OCI-LY1 (cell line): ENCODE measurements around the gene STPG1.

ENCODE experiments used
- H2AFZ ChIP-seq: fragments of 200-600 bp; sonication (generic), shearing (Covaris generic); 2 replicates; pipeline ENCODE4 v1.6.0; 2014; ENCODE audit warnings: antibody characterized with exemption, mild to moderate bottlenecking, low read length
- H3F3A ChIP-seq: fragments of 200-600 bp; sonication (generic), shearing (Covaris generic); 2 replicates; pipeline ENCODE4 v1.6.0; 2014; ENCODE audit warnings: mild to moderate bottlenecking, antibody characterized with exemption, low read length, moderate library complexity; ENCODE audit not compliant: insufficient read depth
- H3K27ac ChIP-seq: fragments of 200-600 bp; sonication (generic); 2 replicates; pipeline ENCODE4 v1.5.1; 2014; ENCODE audit warnings: low read length, mixed run types, mild to moderate bottlenecking, low read depth; ENCODE audit not compliant: poor library complexity, severe bottlenecking
- H3K27me3 ChIP-seq: fragments of 200-600 bp; sonication (generic); 2 replicates; pipeline ENCODE4 v1.6.0; 2014; ENCODE audit warnings: antibody characterized with exemption, mild to moderate bottlenecking, low read length, moderate library complexity; ENCODE audit not compliant: insufficient read depth
- H3K36me3 ChIP-seq: fragments of 200-600 bp; sonication (generic); 2 replicates; pipeline ENCODE4 v1.6.1; 2014; ENCODE audit warnings: mild to moderate bottlenecking, antibody characterized with exemption, low read length, moderate library complexity, mixed read lengths; ENCODE audit not compliant: insufficient read depth
- H3K4me1 ChIP-seq: fragments of 200-600 bp; sonication (generic); 2 replicates; pipeline ENCODE4 v1.5.1; 2014; ENCODE audit warnings: mild to moderate bottlenecking, low read length, moderate library complexity; ENCODE audit not compliant: insufficient read depth, severe bottlenecking
- H3K4me2 ChIP-seq: fragments of 200-600 bp; sonication (generic), shearing (Covaris generic); 2 replicates; pipeline ENCODE4 v1.6.1; 2014; ENCODE audit warnings: low read length
- H3K4me3 ChIP-seq: fragments of 200-600 bp; sonication (generic); 2 replicates; pipeline ENCODE4 v1.5.1; 2014; ENCODE audit warnings: low read length, low read depth, mild to moderate bottlenecking, mixed read lengths; ENCODE audit not compliant: poor library complexity, severe bottlenecking
- H3K79me2 ChIP-seq: fragments of 200-600 bp; shearing (Covaris generic); 2 replicates; pipeline ENCODE4 v1.6.1; 2016; ENCODE audit warnings: mixed run types, low read length, mixed read lengths; ENCODE audit not compliant: insufficient read depth
- H3K9ac ChIP-seq: fragments of 200-600 bp; sonication (generic), shearing (Covaris generic); 2 replicates; pipeline ENCODE4 v1.6.1; 2014; ENCODE audit warnings: mild to moderate bottlenecking, low read length, mixed read lengths
- H3K9me2 ChIP-seq: fragments of 200-600 bp; sonication (generic), shearing (Covaris generic); 2 replicates; pipeline ENCODE4 v1.6.1; 2014; ENCODE audit warnings: low read depth, mild to moderate bottlenecking, low read length, mixed read lengths
- H3K9me3 ChIP-seq: fragments of 200-600 bp; shearing (Covaris generic); 2 replicates; pipeline ENCODE4 v1.6.1; 2014; ENCODE audit warnings: low read length, mixed read lengths
- H4K20me1 ChIP-seq: fragments of 200-600 bp; sonication (generic), shearing (Covaris generic); 2 replicates; pipeline ENCODE4 v1.6.0; 2016; ENCODE audit warnings: mild to moderate bottlenecking, low read length; ENCODE audit not compliant: insufficient read depth
- CTCF ChIP-seq: fragments of 200-600 bp; sonication (generic), shearing (Covaris generic); IDR thresholded peaks from 2 replicates; pipeline ENCODE4 v1.5.1; 2017; ENCODE audit warnings: mild to moderate bottlenecking, antibody characterized with exemption, low read length, moderate library complexity, mixed read lengths
- EZH2 ChIP-seq: fragments of 200-600 bp; sonication (generic), shearing (Covaris generic); IDR thresholded peaks from 2 replicates; pipeline ENCODE4 v1.8.0; 2017; ENCODE audit warnings: borderline replicate concordance, mixed run types, mild to moderate bottlenecking, antibody characterized with exemption, low read length, moderate library complexity, mixed read lengths

STPG1 gene

GRCh38 chr1:24340770-24341169 is 72.8 kb downstream of the STPG1 start:
- no peaks in the 10 kb centered on the region for H3F3A ChIP-seq
- no peaks in the 10 kb centered on the region for H3K9me3 ChIP-seq
- no peak overlapping the region for H3K9ac ChIP-seq
- H3K9me2 ChIP-seq = no peaks in the 10 kb centered on the region
- no peak overlapping the region for H3K27ac ChIP-seq
- H2AFZ ChIP-seq = no peak overlapping the region
- TF ChIP-seq CTCF = no peak
- TF ChIP-seq EZH2 = no peak
- H3K27me3 ChIP-seq = no peaks in the 10 kb centered on the region
- H3K4me1 ChIP-seq = no peaks in the 10 kb centered on the region
- no peak overlapping the region for H3K4me2 ChIP-seq
- H4K20me1 ChIP-seq = no peaks in the 10 kb centered on the region
- H3K4me3 ChIP-seq = no peak overlapping the region
- H3K36me3 ChIP-seq = no peaks in the 10 kb centered on the region
- no peaks in the 10 kb centered on the region for H3K79me2 ChIP-seq

- H3K4me3 ChIP-seq = no peak overlapping the region
- H2AFZ ChIP-seq = no peak overlapping the region
- no peaks in the 10 kb centered on the region for H3K4me1 ChIP-seq
- no peaks in the 10 kb centered on the region for H3K79me2 ChIP-seq
- H3K4me2 ChIP-seq = no peak overlapping the region
- no peaks in the 10 kb centered on the region for H3K9me3 ChIP-seq
- no peaks in the 10 kb centered on the region for H3K36me3 ChIP-seq
- no peaks in the 10 kb centered on the region for H3K9me2 ChIP-seq
- no peaks in the 10 kb centered on the region for H3F3A ChIP-seq
- H3K27ac ChIP-seq = no peak overlapping the region
- no peaks in the 10 kb centered on the region for H4K20me1 ChIP-seq
- no peaks in the 10 kb centered on the region for H3K27me3 ChIP-seq
- TF ChIP-seq CTCF (no peak), EZH2 (no peak)
- H3K9ac ChIP-seq = no peak overlapping the region
Observed at GRCh38 chr1:24339996-24340395, 73.6 kb downstream of the STPG1 start.

GRCh38 chr1:24338447-24338846 is 75.1 kb downstream of the STPG1 start:
- no peak overlapping the region for H3K4me3 ChIP-seq

More at GRCh38 chr1:24338447-24338846, 75.1 kb downstream of the STPG1 start:
- TF ChIP-seq CTCF (no peak), EZH2 (no peak)
- H3K4me1 ChIP-seq = no peaks in the 10 kb centered on the region
- H4K20me1 ChIP-seq = no peaks in the 10 kb centered on the region
- H3K9ac ChIP-seq = no peak overlapping the region
- no peak overlapping the region for H3K4me2 ChIP-seq
- no peaks in the 10 kb centered on the region for H3K36me3 ChIP-seq
- H3K79me2 ChIP-seq = no peaks in the 10 kb centered on the region
- no peaks in the 10 kb centered on the region for H3F3A ChIP-seq
- H3K9me3 ChIP-seq = no peaks in the 10 kb centered on the region
- H3K27me3 ChIP-seq = no peaks in the 10 kb centered on the region
- H3K27ac ChIP-seq = no peak overlapping the region
- H2AFZ ChIP-seq = no peak overlapping the region
- no peaks in the 10 kb centered on the region for H3K9me2 ChIP-seq
